CD14-positive monocyte (primary cell): ENCODE results near the gene SIM2. TPM values are rescaled to one million over a fixed set of nuclear protein-coding genes. Genes with fewer than 3 reads are reported as not detected.
A peak's percentile ranks its signal among the peaks of the same experiment; 100 is the strongest.

Source experiments
- DNase-seq, 3 donors: peaks; one replicate each; pipeline ENCODE4 v3.0.0-alpha.2; 2011 to 2022
- H2AFZ ChIP-seq: 2 replicates; pipeline ENCODE4 v1.6.0; 2012; ENCODE audit warnings: mild to moderate bottlenecking, low read depth, low read length, inconsistent platforms; ENCODE audit not compliant: insufficient read depth, poor library complexity, severe bottlenecking
- H3K27ac ChIP-seq, 2 donors: 1 replicate in 1 of 2; 2 replicates in 1 of 2; pipeline ENCODE4 v1.5.1; 2012 to 2013; ENCODE audit warnings: low read length in 2 of 2, control low read depth in 1 of 2, inconsistent platforms in 1 of 2, low read depth in 1 of 2, mild to moderate bottlenecking in 1 of 2
- H3K27me3 ChIP-seq, 2 donors: one replicate each; pipeline versions ENCODE4 v1.6.0 to v1.6.1; 2011 to 2013; ENCODE audit warnings: low read length in 2 of 2; ENCODE audit not compliant: control insufficient read depth in 2 of 2, insufficient read depth in 2 of 2
- H3K36me3 ChIP-seq, 2 donors: replicated peaks in 1 of 2; 1 replicate in 1 of 2; 2 replicates in 1 of 2; pipeline versions ENCODE4 v1.5.1 to v1.6.1; 2012 to 2013; ENCODE audit warnings: low read length in 2 of 2, control low read depth in 1 of 2, inconsistent platforms in 1 of 2, mild to moderate bottlenecking in 1 of 2; ENCODE audit not compliant: insufficient read depth in 2 of 2, control insufficient read depth in 1 of 2
- H3K4me1 ChIP-seq, 2 donors: 1 replicate in 1 of 2; 2 replicates in 1 of 2; pipeline versions ENCODE4 v1.5.1 to v1.6.1; 2012 to 2013; ENCODE audit warnings: low read length in 2 of 2, control low read depth in 1 of 2, inconsistent platforms in 1 of 2, mild to moderate bottlenecking in 1 of 2, moderate library complexity in 1 of 2; ENCODE audit not compliant: insufficient read depth in 2 of 2, control insufficient read depth in 1 of 2
- H3K4me2 ChIP-seq: replicated peaks from 2 replicates; pipeline ENCODE3; 2012; ENCODE audit warnings: low read length, moderate library complexity, mild to moderate bottlenecking; ENCODE audit not compliant: poor library complexity, severe bottlenecking; ENCODE audit errors: extremely low read depth
- H3K4me3 ChIP-seq, 3 experiments: fragments of 200-600 bp in 1 of 3; sonication (generic) in 1 of 3; replicated peaks in 1 of 3; 1 replicate in 2 of 3; 2 replicates in 1 of 3; pipeline ENCODE4 v1.5.1; 2011 to 2013; ENCODE audit warnings: low read length in 3 of 3, mild to moderate bottlenecking in 3 of 3, control low read depth in 2 of 3, low read depth in 2 of 3, inconsistent platforms in 1 of 3, moderate library complexity in 1 of 3
- H3K79me2 ChIP-seq: 2 replicates; pipeline ENCODE4 v1.6.0; 2012; ENCODE audit warnings: mild to moderate bottlenecking, control low read depth, inconsistent platforms, low read length, moderate library complexity; ENCODE audit not compliant: insufficient read depth
- H3K9ac ChIP-seq: 2 replicates; pipeline ENCODE4 v1.6.0; 2017; ENCODE audit warnings: low read length, mild to moderate bottlenecking; ENCODE audit not compliant: insufficient read depth, poor library complexity, severe bottlenecking
- H3K9me3 ChIP-seq, 2 donors: replicated peaks in 1 of 2; 1 replicate in 1 of 2; 2 replicates in 1 of 2; pipeline versions ENCODE4 v1.5.1 to v1.6.1; 2012 to 2013; ENCODE audit warnings: low read length in 2 of 2, control low read depth in 1 of 2; ENCODE audit not compliant: control insufficient read depth in 1 of 2, insufficient read depth in 1 of 2
- H4K20me1 ChIP-seq: 2 replicates; pipeline ENCODE4 v1.6.0; 2012; ENCODE audit warnings: mild to moderate bottlenecking, low read length, control low read depth, moderate library complexity; ENCODE audit not compliant: insufficient read depth
- H3K27ac Mint-ChIP-seq, 7 donors: one replicate each; pipeline ENCODE4 v1.8.0; 2020; ENCODE audit warnings: mild to moderate bottlenecking in 7 of 7, mixed read lengths in 7 of 7, moderate library complexity in 6 of 7, inconsistent platforms in 2 of 7
- H3K27me3 Mint-ChIP-seq, 3 donors: one replicate each; pipeline ENCODE4 v1.8.0; 2021 to 2022; ENCODE audit warnings: low read depth in 3 of 3, mild to moderate bottlenecking in 3 of 3, mixed read lengths in 3 of 3, moderate library complexity in 3 of 3, inconsistent platforms in 1 of 3
- H3K36me3 Mint-ChIP-seq, 2 donors: one replicate each; pipeline ENCODE4 v1.8.0; 2020; ENCODE audit warnings: mixed read lengths in 2 of 2, inconsistent platforms in 1 of 2, mild to moderate bottlenecking in 1 of 2
- H3K4me1 Mint-ChIP-seq: one replicate; pipeline ENCODE4 v1.8.0; 2020; ENCODE audit warnings: mild to moderate bottlenecking, mixed read lengths
- H3K4me3 Mint-ChIP-seq, 2 donors: one replicate each; pipeline ENCODE4 v1.8.0; 2020; ENCODE audit warnings: mild to moderate bottlenecking in 2 of 2, mixed read lengths in 2 of 2, moderate library complexity in 1 of 2
- H3K9me3 Mint-ChIP-seq, 7 donors: one replicate each; pipeline ENCODE4 v1.8.0; 2020 to 2022; ENCODE audit warnings: mixed read lengths in 7 of 7, mild to moderate bottlenecking in 6 of 7, moderate library complexity in 6 of 7, inconsistent platforms in 2 of 7
- WGBS: methylation state at CpG from one replicate; pipeline ENCODE4 v1.1.5; 2013; ENCODE audit warnings: missing lambda C conversion rate; ENCODE audit not compliant: insufficient coverage; 5-methylcytosine and 5-hydroxymethylcytosine counted together
- intact Hi-C, 2 donors: fragments of 100-400 bp; cut with micrococcal nuclease; formaldehyde crosslinking; loops; one replicate each; pipeline versions ENCODE4 v1.15.0 to v1.15.1; 2023
- polyA plus RNA-seq, 3 donors: library from polyadenylated mRNA; depleted of rRNA in 1 of 3; unstranded in 2 of 3; stranded (reverse) in 1 of 3; fragments of 300-500 nt in 2 of 3; fragments of >200 nt in 1 of 3; fragmentation: Illumina TruSeq in 2 of 3; gene quantifications; 1 replicate in 2 of 3; 2 replicates in 1 of 3; pipeline ENCODE4 v1.2.3, GENCODE V29; 2012 to 2021
- TF ChIP-seq, protein P1 (sequence below): fragments of 200-600 bp; IDR thresholded peaks from one replicate; pipeline ENCODE4 v1.8.0; 2022; ENCODE audit warnings: antibody characterized with exemption, mild to moderate bottlenecking

Gene SIM2
- polyA plus RNA-seq, 3 donors: not detected

DNA sequence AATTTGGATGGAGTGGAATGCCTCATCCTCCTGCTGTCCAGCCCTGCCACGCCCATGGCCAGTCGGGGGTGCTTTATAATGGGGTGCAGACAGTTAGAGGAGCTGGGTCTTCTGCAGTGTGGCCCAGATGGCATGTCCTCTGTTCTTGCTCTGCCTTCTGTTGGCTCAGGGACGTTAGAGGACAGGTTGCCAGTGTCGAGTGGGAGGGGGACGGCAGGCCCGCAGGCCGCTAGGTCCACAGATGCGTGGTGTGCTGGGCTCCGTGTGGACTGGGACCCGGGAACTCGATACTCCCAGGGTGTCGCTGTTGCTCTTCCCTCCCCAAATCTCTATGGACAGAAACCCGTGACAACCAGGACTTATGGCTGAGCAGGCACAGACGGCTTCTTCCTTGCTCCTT is 33.3 kb downstream of the SIM2 start:
- no peak overlapping the region for H3K27ac Mint-ChIP-seq
- no peaks in the 10 kb centered on the region for H3K36me3 Mint-ChIP-seq
- peaks cover 13 to 19% (median 16%) of the 10 kb centered on the region in 3 donors for H3K27me3 Mint-ChIP-seq
- Histone ChIP-seq H3K4me3 (no peak overlapping the region), H3K79me2 (no peaks in the 10 kb centered on the region), H3K4me1 (no peaks in the 10 kb centered on the region), H4K20me1 (no peaks in the 10 kb centered on the region), H3K36me3 (no peaks in the 10 kb centered on the region), H3K27ac (no peak overlapping the region), H2AFZ (no peak overlapping the region), H3K27me3 (no peaks in the 10 kb centered on the region), H3K9ac (no peak overlapping the region), H3K4me2 (no peak overlapping the region), H3K9me3 (no peaks in the 10 kb centered on the region)
- TF ChIP-seq, protein P1, sequence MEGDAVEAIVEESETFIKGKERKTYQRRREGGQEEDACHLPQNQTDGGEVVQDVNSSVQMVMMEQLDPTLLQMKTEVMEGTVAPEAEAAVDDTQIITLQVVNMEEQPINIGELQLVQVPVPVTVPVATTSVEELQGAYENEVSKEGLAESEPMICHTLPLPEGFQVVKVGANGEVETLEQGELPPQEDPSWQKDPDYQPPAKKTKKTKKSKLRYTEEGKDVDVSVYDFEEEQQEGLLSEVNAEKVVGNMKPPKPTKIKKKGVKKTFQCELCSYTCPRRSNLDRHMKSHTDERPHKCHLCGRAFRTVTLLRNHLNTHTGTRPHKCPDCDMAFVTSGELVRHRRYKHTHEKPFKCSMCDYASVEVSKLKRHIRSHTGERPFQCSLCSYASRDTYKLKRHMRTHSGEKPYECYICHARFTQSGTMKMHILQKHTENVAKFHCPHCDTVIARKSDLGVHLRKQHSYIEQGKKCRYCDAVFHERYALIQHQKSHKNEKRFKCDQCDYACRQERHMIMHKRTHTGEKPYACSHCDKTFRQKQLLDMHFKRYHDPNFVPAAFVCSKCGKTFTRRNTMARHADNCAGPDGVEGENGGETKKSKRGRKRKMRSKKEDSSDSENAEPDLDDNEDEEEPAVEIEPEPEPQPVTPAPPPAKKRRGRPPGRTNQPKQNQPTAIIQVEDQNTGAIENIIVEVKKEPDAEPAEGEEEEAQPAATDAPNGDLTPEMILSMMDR: no peak
- H3K4me1 Mint-ChIP-seq: no peaks in the 10 kb centered on the region
- peaks cover 0 to 9% (median 2%) of the 10 kb centered on the region in 7 donors for H3K9me3 Mint-ChIP-seq
- no peak for DNase-seq
- WGBS: 82% methylated on average over 11 of the region's 14 CpGs
- H3K4me3 Mint-ChIP-seq: no peak overlapping the region
- intact Hi-C loops: no loop called here

DNA sequence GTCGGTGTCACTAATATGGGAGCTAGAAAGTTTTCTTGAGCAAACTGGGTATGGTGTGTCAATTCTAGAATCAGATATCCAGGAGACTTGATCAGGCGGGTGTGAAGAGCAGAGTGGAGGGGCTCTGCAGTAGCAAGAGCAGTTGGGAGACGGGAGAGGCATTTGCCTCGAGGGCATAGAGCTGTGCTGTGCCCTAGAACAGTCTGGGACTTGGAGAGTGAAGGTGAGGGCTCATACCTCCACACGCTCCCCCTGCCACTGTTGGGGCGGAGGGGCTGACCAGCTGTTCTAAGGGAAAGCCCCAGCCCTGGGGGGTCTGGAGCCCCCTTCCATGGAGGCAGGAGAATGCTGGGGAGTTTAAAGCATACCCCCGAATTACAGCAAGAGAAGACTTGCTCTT is 33.8 kb downstream of the SIM2 start:
- Mint-ChIP-seq H3K4me1 (no peaks in the 10 kb centered on the region), H3K4me3 (no peak overlapping the region), H3K36me3 (no peaks in the 10 kb centered on the region), H3K27me3 (peaks cover 8 to 17% (median 17%) of the 10 kb centered on the region in 3 donors), H3K9me3 (peaks cover 0 to 9% (median 2%) of the 10 kb centered on the region in 7 donors), H3K27ac (peak overlapping the region in 1 of 7 donors; percentile 33)
- no peaks in the 10 kb centered on the region for H3K4me1 ChIP-seq
- no peaks in the 10 kb centered on the region for H3K79me2 ChIP-seq
- H4K20me1 ChIP-seq: no peaks in the 10 kb centered on the region
- no peak for DNase-seq
- H3K9me3 ChIP-seq: no peaks in the 10 kb centered on the region
- no peak overlapping the region for H3K4me3 ChIP-seq
- TF ChIP-seq, protein P1: no peak
- no peak overlapping the region for H3K27ac ChIP-seq
- no peaks in the 10 kb centered on the region for H3K36me3 ChIP-seq
- H2AFZ ChIP-seq: no peak overlapping the region
- intact Hi-C loops: no loop called here
- H3K27me3 ChIP-seq: no peaks in the 10 kb centered on the region
- H3K4me2 ChIP-seq: no peak overlapping the region
- no peak overlapping the region for H3K9ac ChIP-seq
- 92% methylated on average over 4 of the region's 7 CpGs for WGBS
